ENCODE data around the gene DMRTA2. TPM values are rescaled to one million over a fixed set of nuclear protein-coding genes. Genes with fewer than 3 reads are reported as not detected.
"Not testable (repeated sequence)": the region's sequence is repeated elsewhere in the genome, so short reads cannot be mapped to it uniquely, and the experiment has no call there.

Gene DMRTA2
- total RNA-seq, 2 experiments from 2014 or later = not detected

- DNase-seq (no peak), ATAC-seq (no peak)
- POLR2A ChIA-PET = no interaction called here
- Mint-ChIP-seq H3K9me3 (ENCODE audit: insufficient read depth) (no peaks in the 10 kb centered on the region), H3K4me3 (no peak overlapping the region), H3K27me3 (ENCODE audit: low read depth) (peaks cover 73% of the 10 kb centered on the region), H3K27ac (no peak overlapping the region), H3K4me1 (ENCODE audit: low read depth) (peaks cover 18% of the 10 kb centered on the region), H3K36me3 (ENCODE audit: low read depth) (peaks cover 6% of the 10 kb centered on the region)
- CTCF ChIA-PET = no interaction called here
Measured at GRCh38 chr1:50415235-50416149, 7.8 kb downstream of the DMRTA2 start.

DNA sequence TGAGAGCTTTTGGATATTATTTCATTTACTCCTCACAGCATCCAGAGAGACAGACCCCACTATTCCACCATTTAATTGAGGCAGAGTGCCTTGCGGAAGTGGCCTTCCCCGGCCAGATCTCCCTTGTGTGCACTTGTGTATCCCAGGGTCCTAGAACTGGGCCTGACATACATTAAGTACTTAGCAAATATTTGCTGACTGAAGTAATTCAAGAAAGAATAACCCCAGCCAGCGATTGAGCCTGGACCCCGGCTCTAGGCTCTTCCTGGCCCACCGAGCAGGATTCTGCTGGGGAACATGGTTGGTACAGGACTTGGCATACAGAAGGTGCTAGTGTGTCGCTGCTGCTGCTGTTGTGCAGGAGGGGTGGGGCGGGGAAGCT, 8.4 kb downstream of the DMRTA2 start:
- Mint-ChIP-seq H3K27ac (no peak overlapping the region), H3K9me3 (ENCODE audit: insufficient read depth) (no peaks in the 10 kb centered on the region), H3K36me3 (ENCODE audit: low read depth) (peaks cover 2% of the 10 kb centered on the region), H3K27me3 (ENCODE audit: low read depth) (peaks cover 71% of the 10 kb centered on the region), H3K4me3 (no peak overlapping the region), H3K4me1 (ENCODE audit: low read depth) (peaks cover 12% of the 10 kb centered on the region)
- CTCF ChIA-PET = no interaction called here
- POLR2A ChIA-PET = no interaction called here
- DNase-seq (no peak), ATAC-seq (no peak)

DNA sequence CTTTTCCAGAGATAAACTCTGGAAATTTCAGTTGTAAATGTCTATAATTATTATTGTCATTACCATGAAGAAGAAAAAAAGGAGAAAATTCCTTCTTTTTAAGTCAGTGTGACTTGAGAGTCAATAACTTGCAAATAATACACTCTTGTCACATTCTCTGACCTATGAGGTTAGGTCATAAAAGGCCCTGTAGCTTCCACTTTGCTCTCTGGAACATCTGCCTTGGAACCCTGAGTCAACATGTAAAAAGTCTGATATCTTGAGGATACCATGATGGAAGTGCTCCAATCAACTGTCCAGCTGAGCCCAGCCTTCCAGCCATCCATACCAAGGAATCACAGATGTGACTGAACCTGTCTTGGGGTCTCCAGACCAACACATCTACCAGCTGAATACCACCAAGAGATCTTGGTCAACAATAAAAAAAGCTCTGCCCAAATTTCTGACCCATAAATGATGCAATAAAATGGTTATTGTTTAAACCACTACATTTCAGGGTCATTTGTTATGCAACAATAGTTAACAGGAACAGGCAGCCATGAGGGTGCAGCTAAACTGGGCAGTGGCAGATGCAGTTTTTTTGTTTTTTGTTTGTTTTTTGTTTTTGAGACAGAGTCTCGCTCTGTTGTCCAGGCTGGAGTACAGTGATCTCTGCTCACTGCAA, 10.3 kb downstream of the DMRTA2 start:
- ATAC-seq (no peak), DNase-seq (no peak)
- Mint-ChIP-seq H3K9me3 (ENCODE audit: insufficient read depth) (no peaks in the 10 kb centered on the region), H3K4me3 (no peak overlapping the region), H3K4me1 (ENCODE audit: low read depth) (peaks cover 10% of the 10 kb centered on the region), H3K27me3 (ENCODE audit: low read depth) (peaks cover 66% of the 10 kb centered on the region), H3K27ac (no peak overlapping the region), H3K36me3 (ENCODE audit: low read depth) (no peaks in the 10 kb centered on the region)
- ChIA-PET CTCF (interaction anchor here (0.6 to 1.4 kb wide), 2 partner anchors 39 to 177 kb away, joined by 3 read pairs; no protein-coding TSS in a partner anchor), POLR2A (no interaction called here)

DNA sequence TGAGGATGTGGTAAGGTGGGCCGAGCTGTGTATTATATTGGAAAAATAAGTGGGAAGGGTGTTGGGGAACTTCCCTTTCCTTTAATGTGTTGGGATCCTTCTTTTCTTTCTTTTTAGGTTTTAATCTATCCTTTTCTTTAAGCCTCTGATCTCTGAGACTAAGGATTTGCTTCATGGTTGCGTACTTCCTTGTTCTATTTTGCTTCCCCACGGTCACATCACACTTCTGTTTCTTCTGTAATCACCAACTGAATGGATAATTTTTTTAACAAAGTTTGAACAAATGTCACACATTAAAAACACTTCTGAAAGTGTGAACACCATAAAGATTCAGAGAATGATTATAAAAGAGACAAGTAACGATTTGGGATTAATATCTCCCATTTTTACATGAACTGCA, 17.4 kb downstream of the DMRTA2 start:
- POLR2A ChIA-PET = no interaction called here

GRCh38 chr1:50393522-50394120, 29.6 kb downstream of the DMRTA2 start:
- POLR2A ChIA-PET = no interaction called here
- DNase-seq (no peak), ATAC-seq (no peak)
- no peaks in the 10 kb centered on the region for H3K4me1 Mint-ChIP-seq (ENCODE audit: low read depth)
- no peak overlapping the region for H3K4me3 Mint-ChIP-seq
- H3K36me3 Mint-ChIP-seq (ENCODE audit: low read depth) = no peaks in the 10 kb centered on the region
- CTCF ChIA-PET = no interaction called here
- peaks cover 17% of the 10 kb centered on the region for H3K27me3 Mint-ChIP-seq (ENCODE audit: low read depth)
- H3K9me3 Mint-ChIP-seq (ENCODE audit: insufficient read depth) = no peaks in the 10 kb centered on the region
- no peak overlapping the region for H3K27ac Mint-ChIP-seq

More for the DNA sequence above, 17.4 kb downstream of the DMRTA2 start:
- ATAC-seq = no peak
- Mint-ChIP-seq H3K27me3 (ENCODE audit: low read depth) (peaks cover 47% of the 10 kb centered on the region), H3K4me1 (ENCODE audit: low read depth) (no peaks in the 10 kb centered on the region), H3K27ac (no peak overlapping the region), H3K4me3 (no peak overlapping the region), H3K36me3 (ENCODE audit: low read depth) (no peaks in the 10 kb centered on the region), H3K9me3 (ENCODE audit: insufficient read depth) (no peaks in the 10 kb centered on the region)
- CTCF ChIA-PET = no interaction called here
- no peak for DNase-seq

GRCh38 chr1:50381551-50381950, 41.7 kb downstream of the DMRTA2 start:
- CTCF ChIA-PET; POLR2A ChIA-PET; H3K9me3 Mint-ChIP-seq (ENCODE audit: insufficient read depth); ATAC-seq; H3K36me3 Mint-ChIP-seq (ENCODE audit: low read depth); DNase-seq; H3K27ac Mint-ChIP-seq; H3K4me1 Mint-ChIP-seq (ENCODE audit: low read depth); H3K4me3 Mint-ChIP-seq: not testable (repeated sequence)
- peaks cover 11% of the 10 kb centered on the region for H3K27me3 Mint-ChIP-seq (ENCODE audit: low read depth)

GRCh38 chr1:50378770-50379169, 44.5 kb downstream of the DMRTA2 start:
- Mint-ChIP-seq H3K36me3 (ENCODE audit: low read depth) (no peaks in the 10 kb centered on the region), H3K4me1 (ENCODE audit: low read depth) (no peaks in the 10 kb centered on the region), H3K9me3 (ENCODE audit: insufficient read depth) (no peaks in the 10 kb centered on the region), H3K4me3 (no peak overlapping the region), H3K27ac (no peak overlapping the region), H3K27me3 (ENCODE audit: low read depth) (peaks cover 18% of the 10 kb centered on the region)
- CTCF ChIA-PET = interaction anchor here (1.1 kb wide), 1 partner anchor 10 kb away, joined by 3 read pairs; no protein-coding TSS in a partner anchor
- no peak for DNase-seq
- ATAC-seq = no peak
- POLR2A ChIA-PET = no interaction called here

DNA sequence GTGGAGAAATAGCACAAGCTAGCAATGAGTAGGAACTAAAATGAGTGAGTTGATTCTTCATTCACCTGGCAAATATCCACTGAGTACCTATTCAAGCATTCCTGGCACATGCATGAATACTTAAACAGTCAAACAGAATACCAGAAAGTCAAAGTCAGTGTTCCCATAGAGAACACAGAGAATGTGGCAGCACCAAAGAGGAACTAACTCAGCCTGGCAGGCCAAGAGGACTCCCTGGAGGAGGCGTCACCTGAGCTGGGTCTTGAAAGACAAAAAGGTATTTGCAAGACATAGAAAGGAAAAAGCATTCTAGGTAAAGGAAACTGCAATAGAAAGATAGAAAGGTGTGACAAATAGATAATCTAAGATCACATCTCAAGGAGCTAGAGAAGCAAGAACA, 49.7 kb downstream of the DMRTA2 start:
- POLR2A ChIA-PET = no interaction called here
- Mint-ChIP-seq H3K27me3 (ENCODE audit: low read depth) (peaks cover 36% of the 10 kb centered on the region), H3K4me3 (no peak overlapping the region), H3K4me1 (ENCODE audit: low read depth) (no peaks in the 10 kb centered on the region), H3K9me3 (ENCODE audit: insufficient read depth) (no peaks in the 10 kb centered on the region), H3K36me3 (ENCODE audit: low read depth) (no peaks in the 10 kb centered on the region), H3K27ac (no peak overlapping the region)
- no peak for ATAC-seq
- CTCF ChIA-PET = interaction anchor here (0.7 kb wide), 1 partner anchor 232 kb away, joined by 4 read pairs; no protein-coding TSS in a partner anchor
- DNase-seq = no peak

- Mint-ChIP-seq H3K27me3 (ENCODE audit: low read depth) (peaks cover 30% of the 10 kb centered on the region), H3K4me3 (no peak overlapping the region), H3K27ac (no peak overlapping the region), H3K36me3 (ENCODE audit: low read depth) (no peaks in the 10 kb centered on the region), H3K4me1 (ENCODE audit: low read depth) (no peaks in the 10 kb centered on the region), H3K9me3 (ENCODE audit: insufficient read depth) (no peaks in the 10 kb centered on the region)
- CTCF ChIA-PET = interaction anchor here (1.6 kb wide), 1 partner anchor 233 kb away, joined by 3 read pairs; no protein-coding TSS in a partner anchor
- POLR2A ChIA-PET = no interaction called here
- ATAC-seq = no peak
- DNase-seq = no peak
Measured at GRCh38 chr1:50371749-50372148, 51.5 kb downstream of the DMRTA2 start.

DNA sequence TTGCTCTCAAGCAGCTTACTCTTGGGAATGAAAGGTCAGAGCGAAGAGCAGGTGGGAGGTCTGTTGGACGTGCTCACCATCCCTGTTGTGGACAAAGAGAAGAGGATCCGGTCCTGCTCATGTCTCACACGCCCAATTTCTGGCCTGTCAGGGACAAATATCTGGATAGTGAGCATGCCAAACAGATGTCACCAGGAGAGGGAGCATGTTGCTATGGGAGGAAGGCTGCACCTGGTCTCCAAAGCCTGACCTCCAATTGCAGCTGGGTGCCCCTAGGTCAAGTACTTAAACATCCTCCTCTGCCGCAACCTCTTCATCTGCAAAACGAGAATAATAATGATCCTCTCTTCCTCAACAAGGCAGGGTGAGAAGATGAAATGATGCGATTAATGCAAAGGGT, 53.4 kb downstream of the DMRTA2 start:
- CTCF ChIA-PET = interaction anchor here (0.9 kb wide), 1 partner anchor 819 kb away, joined by 3 read pairs; no protein-coding TSS in a partner anchor
- Mint-ChIP-seq H3K4me1 (ENCODE audit: low read depth) (no peaks in the 10 kb centered on the region), H3K4me3 (no peak overlapping the region), H3K9me3 (ENCODE audit: insufficient read depth) (no peaks in the 10 kb centered on the region), H3K27me3 (ENCODE audit: low read depth) (peaks cover 34% of the 10 kb centered on the region), H3K27ac (no peak overlapping the region), H3K36me3 (ENCODE audit: low read depth) (no peaks in the 10 kb centered on the region)
- no peak for DNase-seq
- POLR2A ChIA-PET = no interaction called here
- no peak for ATAC-seq

DNA sequence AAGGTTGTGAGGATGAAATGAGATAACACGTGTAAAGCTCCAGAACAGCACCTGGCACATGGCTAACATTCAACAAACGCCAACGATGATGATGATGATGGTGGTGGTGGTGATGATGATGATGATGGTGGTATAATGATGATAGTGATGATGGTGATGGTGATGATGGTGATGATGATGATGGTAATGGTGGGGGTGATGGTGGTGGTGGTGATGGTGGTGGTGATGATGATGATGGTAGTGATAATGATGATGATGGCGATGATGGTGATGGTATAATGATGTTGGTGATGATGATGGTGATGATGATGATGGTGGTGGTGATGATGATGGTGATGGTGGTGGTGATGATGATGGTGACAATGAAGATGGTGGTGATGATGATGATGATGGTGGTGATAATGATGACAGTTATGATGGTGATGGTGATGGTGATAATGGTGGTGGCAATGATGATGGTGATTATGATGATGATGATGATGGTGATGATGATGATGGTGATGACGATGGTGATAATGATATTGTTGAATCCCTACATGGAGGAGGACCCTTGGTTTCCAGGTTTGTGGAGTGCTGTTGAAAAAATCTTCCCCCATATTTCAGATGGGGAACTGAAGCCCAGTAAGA, 54.1 kb downstream of the DMRTA2 start:
- ATAC-seq = no peak
- H3K36me3 Mint-ChIP-seq (ENCODE audit: low read depth) = no peaks in the 10 kb centered on the region
- H3K27me3 Mint-ChIP-seq (ENCODE audit: low read depth) = peaks cover 39% of the 10 kb centered on the region
- POLR2A ChIA-PET = no interaction called here
- DNase-seq = no peak
- H3K4me3 Mint-ChIP-seq = no peak overlapping the region
- CTCF ChIA-PET = interaction anchor here (0.7 to 1.2 kb wide), 4 partner anchors 9 to 820 kb away, joined by 3 to 6 read pairs (median 4); no protein-coding TSS in a partner anchor
- H3K27ac Mint-ChIP-seq = no peak overlapping the region
- H3K4me1 Mint-ChIP-seq (ENCODE audit: low read depth) = no peaks in the 10 kb centered on the region
- H3K9me3 Mint-ChIP-seq (ENCODE audit: insufficient read depth) = no peaks in the 10 kb centered on the region
